CD4-positive, alpha-beta T cell (primary cell): ENCODE data around the gene PLSCR1. TPM values are rescaled to one million over a fixed set of nuclear protein-coding genes. Genes with fewer than 3 reads are reported as not detected.

Experiments
- ATAC-seq: fragments of 200-7000 bp; cut with Tn5 transposase; one replicate; pipeline ENCODE4 v1.10.0; 2022; ENCODE audit warnings: mild to moderate bottlenecking; ENCODE audit not compliant: poor library complexity
- CTCF ChIA-PET: fragments of 350-600 bp; sonication (Branson Sonifier 250); formaldehyde crosslinking; loops from one replicate; lab custom pipeline; 2021; ENCODE audit warnings: antibody characterized with exemption, inconsistent platforms; lab: Charles Lee
- POLR2A ChIA-PET: fragments of 350-600 bp; sonication (Branson Sonifier 250); formaldehyde crosslinking; loops from one replicate; lab custom pipeline; 2021; ENCODE audit warnings: antibody characterized with exemption, inconsistent platforms; lab: Charles Lee
- DNase-seq, 14 experiments: peaks; one replicate each; pipeline ENCODE4 v3.0.0-alpha.2; 2013 to 2020; ENCODE audit warnings: mixed read lengths in 2 of 14
- H3K27ac ChIP-seq, 2 donors: one replicate each; pipeline versions ENCODE4 v1.5.1 to v1.7.0; 2013; ENCODE audit warnings: low read length in 2 of 2, low read depth in 1 of 2, mild to moderate bottlenecking in 1 of 2
- H3K27me3 ChIP-seq, 2 experiments: 1 replicate in 1 of 2; 2 replicates in 1 of 2; pipeline versions ENCODE4 v1.6.1 to v1.7.0; 2013; ENCODE audit warnings: low read length in 2 of 2, control low read depth in 1 of 2, mild to moderate bottlenecking in 1 of 2, moderate library complexity in 1 of 2; ENCODE audit not compliant: insufficient read depth in 2 of 2, control insufficient read depth in 1 of 2
- H3K36me3 ChIP-seq: one replicate; pipeline ENCODE4 v1.6.1; 2013; ENCODE audit warnings: low read length, control low read depth; ENCODE audit not compliant: insufficient read depth
- H3K4me1 ChIP-seq: one replicate; pipeline ENCODE4 v1.6.1; 2013; ENCODE audit warnings: low read length, control low read depth; ENCODE audit not compliant: insufficient read depth
- H3K4me3 ChIP-seq: one replicate; pipeline ENCODE4 v1.5.1; 2013; ENCODE audit warnings: mild to moderate bottlenecking, low read length, moderate library complexity
- H3K9me3 ChIP-seq, 2 experiments: 1 replicate in 1 of 2; 2 replicates in 1 of 2; pipeline versions ENCODE4 v1.6.1 to v1.7.0; 2013; ENCODE audit warnings: low read length in 2 of 2, mild to moderate bottlenecking in 2 of 2, control low read depth in 1 of 2, moderate library complexity in 1 of 2; ENCODE audit not compliant: control insufficient read depth in 1 of 2, insufficient read depth in 1 of 2
- H3K27ac Mint-ChIP-seq: one replicate; pipeline ENCODE4 v1.8.0; 2020; ENCODE audit warnings: mixed read lengths
- H3K27me3 Mint-ChIP-seq: one replicate; pipeline ENCODE4 v1.8.0; 2021; ENCODE audit warnings: mixed read lengths
- H3K36me3 Mint-ChIP-seq: one replicate; pipeline ENCODE4 v1.8.0; 2021; ENCODE audit warnings: low read depth, mixed read lengths
- H3K4me1 Mint-ChIP-seq: one replicate; pipeline ENCODE4 v1.8.0; 2021; ENCODE audit warnings: low read depth, mixed read lengths
- H3K4me3 Mint-ChIP-seq: one replicate; pipeline ENCODE4 v1.8.0; 2020; ENCODE audit warnings: mild to moderate bottlenecking, mixed read lengths
- H3K9me3 Mint-ChIP-seq: one replicate; pipeline ENCODE4 v1.8.0; 2020; ENCODE audit warnings: mixed read lengths
- CTCF ChIP-seq: fragments of 200-600 bp; IDR thresholded peaks from one replicate; pipeline ENCODE4 v1.8.0; 2022; ENCODE audit warnings: antibody characterized with exemption, mild to moderate bottlenecking
- intact Hi-C, 2 experiments: fragments of 100-400 bp; cut with DNase I in 1 of 2; cut with micrococcal nuclease in 1 of 2; formaldehyde crosslinking; loops; one replicate each; pipeline versions ENCODE4 v1.15.1 to v1.9.0; 2023 to 2025; cut with DNase I, micrococcal nuclease
- total RNA-seq, 174 experiments: library from RNA in 2 of 174; stranded (reverse) in 2 of 174; gene quantifications; one replicate each; pipeline ENCODE4 v1.2.3 and lab custom pipeline; 2021 to 2026

PLSCR1 gene
- total RNA-seq, 2 experiments from 2014 or later, result 8.2 to 8.3 TPM

DNA sequence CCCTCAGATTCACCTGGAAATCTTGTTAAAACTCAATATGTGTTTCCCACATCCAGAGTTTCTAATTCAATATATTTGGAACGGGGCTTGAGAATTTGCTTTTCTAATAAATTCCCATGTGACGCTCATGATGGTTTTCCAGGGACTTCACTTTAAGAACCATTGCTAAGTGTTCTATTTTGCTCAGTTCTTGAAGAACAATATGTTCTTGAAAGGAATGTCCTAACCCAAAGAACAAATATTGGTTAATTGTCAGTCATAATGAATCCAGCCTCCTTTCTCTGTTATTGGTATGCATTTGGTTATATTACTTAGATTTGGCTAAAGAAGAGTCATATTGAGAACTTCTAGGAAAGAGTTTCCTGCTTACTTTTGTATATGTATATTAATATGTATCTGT is 70.7 kb downstream of the PLSCR1 start:
- H3K4me3 ChIP-seq, result no peak overlapping the region
- no peaks in the 10 kb centered on the region for H3K27me3 ChIP-seq
- H3K4me1 Mint-ChIP-seq, result peaks cover 9% of the 10 kb centered on the region
- DNase-seq (no peak), ATAC-seq (no peak)
- H3K27me3 Mint-ChIP-seq, result peaks cover 18% of the 10 kb centered on the region
- H3K9me3 ChIP-seq, result peaks cover 0 to 10% of the 10 kb centered on the region in 2 experiments
- H3K27ac ChIP-seq, result no peak overlapping the region
- ChIA-PET POLR2A (no interaction called here), CTCF (no interaction called here)
- no peaks in the 10 kb centered on the region for H3K36me3 ChIP-seq
- no peaks in the 10 kb centered on the region for H3K9me3 Mint-ChIP-seq
- H3K4me1 ChIP-seq, result peaks cover 17% of the 10 kb centered on the region
- no peaks in the 10 kb centered on the region for H3K36me3 Mint-ChIP-seq
- no peak overlapping the region for H3K27ac Mint-ChIP-seq
- no peak overlapping the region for H3K4me3 Mint-ChIP-seq
- intact Hi-C loops, result no loop called here
- no peak for TF ChIP-seq CTCF

DNA sequence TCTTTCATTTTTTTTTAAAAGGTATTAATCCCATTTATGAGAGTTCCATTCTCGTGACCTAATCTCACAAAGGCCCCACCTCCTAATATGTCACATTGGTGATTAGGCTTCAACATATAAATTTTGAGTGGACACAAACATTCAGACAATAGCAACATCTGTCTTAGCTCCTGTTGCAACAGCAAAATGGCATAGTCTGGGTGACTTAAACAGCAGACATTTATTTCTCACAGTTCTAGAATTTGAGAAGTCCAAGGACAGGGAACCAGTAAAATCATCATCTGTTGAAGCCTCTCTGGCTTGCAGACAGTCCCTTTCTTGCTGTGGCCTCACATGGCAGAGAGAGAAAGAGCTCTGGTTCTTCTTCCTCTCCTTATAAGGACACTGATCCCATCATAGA is 71.8 kb downstream of the PLSCR1 start:
- no peak for DNase-seq
- Histone ChIP-seq H3K27me3 (no peaks in the 10 kb centered on the region), H3K4me1 (peaks cover 17% of the 10 kb centered on the region), H3K9me3 (peaks cover 0 to 10% of the 10 kb centered on the region in 2 experiments), H3K36me3 (no peaks in the 10 kb centered on the region), H3K27ac (no peak overlapping the region), H3K4me3 (no peak overlapping the region)
- no peak overlapping the region for H3K4me3 Mint-ChIP-seq
- TF ChIP-seq CTCF, result no peak
- CTCF ChIA-PET, result no interaction called here
- no peaks in the 10 kb centered on the region for H3K9me3 Mint-ChIP-seq
- intact Hi-C loops, result no loop called here
- ATAC-seq, result no peak
- H3K27ac Mint-ChIP-seq, result no peak overlapping the region
- H3K27me3 Mint-ChIP-seq, result peaks cover 9% of the 10 kb centered on the region
- H3K36me3 Mint-ChIP-seq, result no peaks in the 10 kb centered on the region
- POLR2A ChIA-PET, result interaction anchor here (0.6 kb wide), 1 partner anchor 9 kb away, joined by 3 read pairs; no protein-coding TSS in a partner anchor
- peaks cover 13% of the 10 kb centered on the region for H3K4me1 Mint-ChIP-seq

GRCh38 chr3:146471012-146471411 is 73.4 kb downstream of the PLSCR1 start:
- ATAC-seq, result no peak
- intact Hi-C loops, result no loop called here
- Mint-ChIP-seq H3K27ac (peak overlapping the region; percentile 81), H3K27me3 (peaks cover 9% of the 10 kb centered on the region), H3K9me3 (no peaks in the 10 kb centered on the region), H3K4me1 (peaks cover 13% of the 10 kb centered on the region), H3K4me3 (peak overlapping the region; percentile 87), H3K36me3 (no peaks in the 10 kb centered on the region)
- ChIA-PET POLR2A (no interaction called here), CTCF (no interaction called here)
- no peak for DNase-seq
- Histone ChIP-seq H3K9me3 (no peaks in the 10 kb centered on the region), H3K4me1 (peaks cover 17% of the 10 kb centered on the region), H3K27me3 (no peaks in the 10 kb centered on the region), H3K36me3 (no peaks in the 10 kb centered on the region), H3K4me3 (no peak overlapping the region), H3K27ac (no peak overlapping the region)
- TF ChIP-seq CTCF, result no peak
